Measurements from ENCODE around the gene SHH. TPM values are rescaled to one million over a fixed set of nuclear protein-coding genes. Genes with fewer than 3 reads are reported as not detected.

The SHH gene
- total and polyA plus RNA-seq, 2 experiments from 2014 or later, result not detected

- TF ChIP-seq ZNF462 (CRISPR knock-in tag; IDR thresholded peaks at IDR 0.05), result no peak
- no peak for TF ChIP-seq EZH2phosphoT487 (IDR thresholded peaks at IDR 0.05; ENCODE audit: unreplicated experiment)
- TF ChIP-seq JUNB (IDR thresholded peaks at IDR 0.05; ENCODE audit: unreplicated experiment), result no peak
- TF ChIP-seq REST (IDR thresholded peaks at IDR 0.05; ENCODE audit: unreplicated experiment), result no peak
- TF ChIP-seq ZNF331 (CRISPR knock-in tag; IDR thresholded peaks at IDR 0.05; ENCODE audit: low read depth), result no peak
- TF ChIP-seq POLR2AphosphoS5 (IDR thresholded peaks at IDR 0.05; ENCODE audit: low read depth), result no peak
- TF ChIP-seq EZH2 (IDR thresholded peaks at IDR 0.05; ENCODE audit: low read depth, unreplicated experiment), result no peak
- TF ChIP-seq, protein P1, sequence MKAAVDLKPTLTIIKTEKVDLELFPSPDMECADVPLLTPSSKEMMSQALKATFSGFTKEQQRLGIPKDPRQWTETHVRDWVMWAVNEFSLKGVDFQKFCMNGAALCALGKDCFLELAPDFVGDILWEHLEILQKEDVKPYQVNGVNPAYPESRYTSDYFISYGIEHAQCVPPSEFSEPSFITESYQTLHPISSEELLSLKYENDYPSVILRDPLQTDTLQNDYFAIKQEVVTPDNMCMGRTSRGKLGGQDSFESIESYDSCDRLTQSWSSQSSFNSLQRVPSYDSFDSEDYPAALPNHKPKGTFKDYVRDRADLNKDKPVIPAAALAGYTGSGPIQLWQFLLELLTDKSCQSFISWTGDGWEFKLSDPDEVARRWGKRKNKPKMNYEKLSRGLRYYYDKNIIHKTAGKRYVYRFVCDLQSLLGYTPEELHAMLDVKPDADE (IDR thresholded peaks at IDR 0.05), result no peak
- TF ChIP-seq CREB1 (CRISPR knock-in tag; IDR thresholded peaks at IDR 0.05; ENCODE audit: low read depth), result no peak
- no peak for TF ChIP-seq NANOG (IDR thresholded peaks at IDR 0.05; ENCODE audit: borderline replicate concordance)
- no peak for TF ChIP-seq ZNF114 (CRISPR knock-in tag; IDR thresholded peaks at IDR 0.05)
- no peak for TF ChIP-seq STAT1 (IDR thresholded peaks at IDR 0.05; ENCODE audit: unreplicated experiment)
These were observed 22.3 kb upstream of the SHH start (continued) for GRCh38 chr7:155834486-155835048.

Data from GM23338 (cell line).